ENCODE data around the gene TMUB1.

Gene TMUB1

DNA sequence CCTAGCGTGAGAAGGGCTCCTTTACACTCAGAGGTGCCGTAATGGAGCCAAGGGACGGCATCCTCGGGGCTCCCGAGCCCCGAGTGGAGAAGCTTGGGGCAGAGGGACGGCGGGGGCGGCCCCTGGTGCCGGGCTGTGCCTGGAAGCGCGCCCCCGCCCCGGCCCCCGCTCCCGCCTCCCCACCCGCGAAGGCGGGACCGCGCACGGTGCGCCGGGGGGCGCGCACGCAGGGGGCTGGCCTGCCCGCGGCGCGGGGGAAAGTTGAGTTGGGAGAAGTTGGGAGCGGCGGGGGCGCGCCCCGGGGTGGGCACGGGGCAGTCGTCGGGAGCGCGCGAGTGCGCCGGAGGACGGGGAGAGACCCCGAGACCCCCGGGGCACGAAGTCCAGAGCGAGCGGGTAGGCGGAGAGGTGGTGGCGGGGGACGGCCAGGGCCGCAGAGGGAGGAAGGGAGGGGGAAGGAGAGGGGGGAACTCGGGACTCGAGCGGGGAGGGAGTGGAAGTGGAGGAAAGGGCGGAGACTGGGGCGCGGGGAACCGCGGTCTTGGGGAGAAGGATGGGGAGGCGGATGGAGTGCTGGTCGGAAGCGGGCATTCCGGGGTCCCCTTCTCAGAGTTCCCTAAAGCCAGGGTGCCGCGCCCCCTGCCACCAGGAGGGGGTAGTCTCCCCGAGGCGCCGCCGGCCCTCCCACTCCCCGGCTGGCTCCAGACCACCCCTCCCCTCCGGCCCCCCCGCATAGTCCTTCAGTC lies 23.8 kb downstream of the TMUB1 start, which contains the start of gene SLC4A2:
Gene SLC4A2, plus strand, starts transcription at position 223 of the 746 bp plus-strand sequence. CDS start 2,399 bp downstream, outside the sequence.
- Histone ChIP-seq H3K79me2 (ENCODE audit: low read length) (peaks cover 26% of the 10 kb centered on the region), H4K20me1 (ENCODE audit: insufficient read depth, low read length) (peaks cover 12% of the 10 kb centered on the region), H3K36me3 (replicated peaks; ENCODE audit: low read depth, low read length) (peaks cover 2% of the 10 kb centered on the region), H3K9ac (ENCODE audit: low read length) (peak within 1 kb of the TSS; percentile 87), H3K27me3 (ENCODE audit: low read depth, low read length) (no peaks in the 10 kb centered on the region), H3K4me1 (ENCODE audit: low read length) (peaks cover 16% of the 10 kb centered on the region), H3K9me3 (ENCODE audit: insufficient read depth, low read length) (no peaks in the 10 kb centered on the region), H2AFZ (ENCODE audit: low read depth, low read length) (peak within 1 kb of the TSS; percentile 49; the same call in 1 of the 2 replicates), H3K4me3 (ENCODE audit: low read length) (peak within 1 kb of the TSS; percentile 90), H3K27ac (ENCODE audit: low read length) (peak within 1 kb of the TSS; percentile 72), H3K4me2 (ENCODE audit: low read length) (peak within 1 kb of the TSS; percentile 99)
- no peak for TF ChIP-seq EZH2phosphoT487 (IDR thresholded peaks at IDR 0.05; ENCODE audit: low read depth)
- TF ChIP-seq, protein P1, sequence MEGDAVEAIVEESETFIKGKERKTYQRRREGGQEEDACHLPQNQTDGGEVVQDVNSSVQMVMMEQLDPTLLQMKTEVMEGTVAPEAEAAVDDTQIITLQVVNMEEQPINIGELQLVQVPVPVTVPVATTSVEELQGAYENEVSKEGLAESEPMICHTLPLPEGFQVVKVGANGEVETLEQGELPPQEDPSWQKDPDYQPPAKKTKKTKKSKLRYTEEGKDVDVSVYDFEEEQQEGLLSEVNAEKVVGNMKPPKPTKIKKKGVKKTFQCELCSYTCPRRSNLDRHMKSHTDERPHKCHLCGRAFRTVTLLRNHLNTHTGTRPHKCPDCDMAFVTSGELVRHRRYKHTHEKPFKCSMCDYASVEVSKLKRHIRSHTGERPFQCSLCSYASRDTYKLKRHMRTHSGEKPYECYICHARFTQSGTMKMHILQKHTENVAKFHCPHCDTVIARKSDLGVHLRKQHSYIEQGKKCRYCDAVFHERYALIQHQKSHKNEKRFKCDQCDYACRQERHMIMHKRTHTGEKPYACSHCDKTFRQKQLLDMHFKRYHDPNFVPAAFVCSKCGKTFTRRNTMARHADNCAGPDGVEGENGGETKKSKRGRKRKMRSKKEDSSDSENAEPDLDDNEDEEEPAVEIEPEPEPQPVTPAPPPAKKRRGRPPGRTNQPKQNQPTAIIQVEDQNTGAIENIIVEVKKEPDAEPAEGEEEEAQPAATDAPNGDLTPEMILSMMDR (IDR thresholded peaks at IDR 0.05; ENCODE audit: low read depth, low read length), result peak; percentile 46

DNA sequence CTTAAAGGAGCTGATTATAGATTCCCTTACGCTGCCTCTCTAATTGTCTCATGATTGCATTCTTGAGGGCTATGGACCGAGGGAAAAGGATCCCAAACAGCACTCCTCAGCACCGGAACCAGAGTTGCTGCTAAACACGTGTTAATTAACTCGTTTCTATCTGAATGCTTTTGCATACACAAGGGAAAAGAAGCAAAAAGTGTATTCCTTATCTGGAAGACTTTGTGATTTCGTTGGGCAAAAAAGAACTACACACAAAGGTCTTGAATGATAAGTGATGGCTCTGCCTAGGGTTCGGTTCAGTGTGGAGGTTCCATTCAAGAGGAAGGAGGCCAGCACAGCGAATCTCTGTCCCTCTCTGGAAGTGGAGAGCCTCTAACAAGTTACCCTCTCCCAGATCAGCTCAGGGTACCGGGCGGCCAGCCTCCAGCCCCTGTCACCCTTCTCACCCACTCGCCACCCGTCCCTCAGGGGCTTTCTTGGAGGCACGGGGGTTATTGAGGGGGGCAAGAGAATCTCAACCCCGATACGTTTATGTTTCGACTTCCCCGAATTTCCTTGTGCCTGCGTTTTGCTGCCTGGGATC lies 24.4 kb downstream of the TMUB1 start:
- Histone ChIP-seq H3K4me1 (ENCODE audit: low read length) (peaks cover 16% of the 10 kb centered on the region), H3K79me2 (ENCODE audit: low read length) (peaks cover 26% of the 10 kb centered on the region), H3K9ac (ENCODE audit: low read length) (peak overlapping the region; percentile 87), H3K27me3 (ENCODE audit: low read depth, low read length) (no peaks in the 10 kb centered on the region), H3K36me3 (replicated peaks; ENCODE audit: low read depth, low read length) (no peaks in the 10 kb centered on the region), H3K9me3 (ENCODE audit: insufficient read depth, low read length) (no peaks in the 10 kb centered on the region), H3K27ac (ENCODE audit: low read length) (peak overlapping the region; percentile 72), H2AFZ (ENCODE audit: low read depth, low read length) (peak overlapping the region; percentile 37; the same call in 1 of the 2 replicates), H3K4me3 (ENCODE audit: low read length) (peak overlapping the region; percentile 90), H3K4me2 (ENCODE audit: low read length) (peak overlapping the region; percentile 99), H4K20me1 (ENCODE audit: insufficient read depth, low read length) (peaks cover 12% of the 10 kb centered on the region)
- no peak for TF ChIP-seq EZH2phosphoT487 (IDR thresholded peaks at IDR 0.05; ENCODE audit: low read depth)
- TF ChIP-seq, protein P1 (IDR thresholded peaks at IDR 0.05; ENCODE audit: low read depth, low read length), result no peak

- Histone ChIP-seq H2AFZ (ENCODE audit: low read depth, low read length) (peak overlapping the region; percentile 7; the same call in 1 of the 2 replicates), H3K4me1 (ENCODE audit: low read length) (peaks cover 16% of the 10 kb centered on the region)
Observed at GRCh38 chr7:151057989-151058780, 25.1 kb downstream of the TMUB1 start.

More at GRCh38 chr7:151057989-151058780, 25.1 kb downstream of the TMUB1 start:
- peak overlapping the region; percentile 90 for H3K4me3 ChIP-seq (ENCODE audit: low read length)
- no peak for TF ChIP-seq EZH2phosphoT487 (IDR thresholded peaks at IDR 0.05; ENCODE audit: low read depth)
- TF ChIP-seq, protein P1 (IDR thresholded peaks at IDR 0.05; ENCODE audit: low read depth, low read length), result no peak
- H3K9ac ChIP-seq (ENCODE audit: low read length), result peak overlapping the region; percentile 87
- no peaks in the 10 kb centered on the region for H3K9me3 ChIP-seq (ENCODE audit: insufficient read depth, low read length)
- peaks cover 12% of the 10 kb centered on the region for H4K20me1 ChIP-seq (ENCODE audit: insufficient read depth, low read length)
- H3K36me3 ChIP-seq (replicated peaks; ENCODE audit: low read depth, low read length), result no peaks in the 10 kb centered on the region
- H3K27ac ChIP-seq (ENCODE audit: low read length), result peak overlapping the region; percentile 72
- peak overlapping the region; percentile 99 for H3K4me2 ChIP-seq (ENCODE audit: low read length)
- H3K27me3 ChIP-seq (ENCODE audit: low read depth, low read length), result no peaks in the 10 kb centered on the region
- peaks cover 26% of the 10 kb centered on the region for H3K79me2 ChIP-seq (ENCODE audit: low read length)

Data from OCI-LY3 (cell line).